ENCODE data around the gene LCE4A.
"Not testable (repeated sequence)": the region's sequence is repeated elsewhere in the genome, so short reads cannot be mapped to it uniquely, and the experiment has no call there.

Gene LCE4A

GRCh38 chr1:152667648-152668047, 40.3 kb upstream of the LCE4A start:
- Histone ChIP-seq H3K4me2 (ENCODE audit: low read length) (no peak overlapping the region), H3K79me2 (ENCODE audit: insufficient read depth, low read length) (no peaks in the 10 kb centered on the region), H3F3A (ENCODE audit: insufficient read depth, low read length) (no peaks in the 10 kb centered on the region), H3K27me3 (ENCODE audit: insufficient read depth, low read length) (no peaks in the 10 kb centered on the region), H4K20me1 (ENCODE audit: insufficient read depth, low read length) (no peaks in the 10 kb centered on the region), H3K9ac (ENCODE audit: low read length) (no peak overlapping the region), H3K9me3 (ENCODE audit: low read length) (no peaks in the 10 kb centered on the region), H3K36me3 (ENCODE audit: insufficient read depth, low read length) (no peaks in the 10 kb centered on the region), H3K4me1 (ENCODE audit: insufficient read depth, low read length, severe bottlenecking) (no peaks in the 10 kb centered on the region), H3K9me2 (ENCODE audit: low read depth, low read length) (no peaks in the 10 kb centered on the region), H3K4me3 (ENCODE audit: low read depth, low read length, poor library complexity, severe bottlenecking) (no peak overlapping the region), H2AFZ (ENCODE audit: low read length) (no peak overlapping the region), H3K27ac (ENCODE audit: low read depth, low read length, poor library complexity, severe bottlenecking) (no peak overlapping the region)
- no peak for TF ChIP-seq CTCF (IDR thresholded peaks at IDR 0.05; ENCODE audit: low read length)
- no peak for TF ChIP-seq EZH2 (IDR thresholded peaks at IDR 0.05; ENCODE audit: borderline replicate concordance, low read length)

- Histone ChIP-seq H3K27me3 (ENCODE audit: insufficient read depth, low read length) (no peaks in the 10 kb centered on the region), H4K20me1 (ENCODE audit: insufficient read depth, low read length) (no peaks in the 10 kb centered on the region), H3K4me3 (ENCODE audit: low read depth, low read length, poor library complexity, severe bottlenecking) (no peak overlapping the region), H3K36me3 (ENCODE audit: insufficient read depth, low read length) (no peaks in the 10 kb centered on the region), H3K9ac (ENCODE audit: low read length) (no peak overlapping the region), H3K9me2 (ENCODE audit: low read depth, low read length) (no peaks in the 10 kb centered on the region), H3K79me2 (ENCODE audit: insufficient read depth, low read length) (no peaks in the 10 kb centered on the region), H3F3A (ENCODE audit: insufficient read depth, low read length) (no peaks in the 10 kb centered on the region), H3K9me3 (ENCODE audit: low read length) (no peaks in the 10 kb centered on the region), H2AFZ (ENCODE audit: low read length) (no peak overlapping the region), H3K27ac (ENCODE audit: low read depth, low read length, poor library complexity, severe bottlenecking) (no peak overlapping the region), H3K4me1 (ENCODE audit: insufficient read depth, low read length, severe bottlenecking) (no peaks in the 10 kb centered on the region), H3K4me2 (ENCODE audit: low read length) (no peak overlapping the region)
- TF ChIP-seq CTCF (IDR thresholded peaks at IDR 0.05; ENCODE audit: low read length) (no peak), EZH2 (IDR thresholded peaks at IDR 0.05; ENCODE audit: borderline replicate concordance, low read length) (no peak)
Measured at GRCh38 chr1:152673016-152673415, 34.9 kb upstream of the LCE4A start.

DNA sequence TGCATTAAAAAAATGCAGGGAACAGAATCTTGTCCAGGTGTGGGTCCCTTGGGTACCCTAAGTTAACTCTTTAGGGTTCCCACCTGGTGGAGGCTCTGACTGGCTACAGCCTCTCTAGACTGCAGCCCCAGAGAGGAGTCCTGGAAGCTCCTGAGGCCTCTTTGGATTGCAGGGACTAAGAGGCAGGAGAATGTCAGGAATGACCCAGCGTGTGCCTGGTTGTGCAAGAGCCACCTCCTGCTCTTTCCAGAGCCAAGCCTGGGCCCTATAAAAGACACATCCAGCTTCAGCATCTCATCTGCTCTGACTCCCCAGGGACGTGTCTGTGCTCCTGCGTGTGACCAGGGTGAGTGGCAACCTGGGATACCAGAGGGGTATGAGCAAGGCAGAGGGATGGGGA, 33.0 kb upstream of the LCE4A start, which contains the start of gene LCE2C:
Gene LCE2C, plus strand, starts transcription at position 297 of the 400 bp plus-strand sequence. CDS start 737 bp downstream, outside the sequence.
- H3K36me3 ChIP-seq (ENCODE audit: insufficient read depth, low read length); H3K9ac ChIP-seq (ENCODE audit: low read length); H3K9me3 ChIP-seq (ENCODE audit: low read length); H3K4me3 ChIP-seq (ENCODE audit: low read depth, low read length, poor library complexity, severe bottlenecking); H3F3A ChIP-seq (ENCODE audit: insufficient read depth, low read length); H2AFZ ChIP-seq (ENCODE audit: low read length); H3K4me1 ChIP-seq (ENCODE audit: insufficient read depth, low read length, severe bottlenecking); H3K27ac ChIP-seq (ENCODE audit: low read depth, low read length, poor library complexity, severe bottlenecking); H3K79me2 ChIP-seq (ENCODE audit: insufficient read depth, low read length); H3K4me2 ChIP-seq (ENCODE audit: low read length); H3K27me3 ChIP-seq (ENCODE audit: insufficient read depth, low read length); H4K20me1 ChIP-seq (ENCODE audit: insufficient read depth, low read length); H3K9me2 ChIP-seq (ENCODE audit: low read depth, low read length): not testable (repeated sequence)

GRCh38 chr1:152679459-152679858, 28.5 kb upstream of the LCE4A start:
- no peaks in the 10 kb centered on the region for H3K36me3 ChIP-seq (ENCODE audit: insufficient read depth, low read length)
- no peak overlapping the region for H3K4me3 ChIP-seq (ENCODE audit: low read depth, low read length, poor library complexity, severe bottlenecking)
- H3K79me2 ChIP-seq (ENCODE audit: insufficient read depth, low read length) = no peaks in the 10 kb centered on the region
- H2AFZ ChIP-seq (ENCODE audit: low read length) = no peak overlapping the region
- no peaks in the 10 kb centered on the region for H4K20me1 ChIP-seq (ENCODE audit: insufficient read depth, low read length)
- H3K9me2 ChIP-seq (ENCODE audit: low read depth, low read length) = no peaks in the 10 kb centered on the region
- H3F3A ChIP-seq (ENCODE audit: insufficient read depth, low read length) = no peaks in the 10 kb centered on the region
- H3K9me3 ChIP-seq (ENCODE audit: low read length) = no peaks in the 10 kb centered on the region
- no peak overlapping the region for H3K27ac ChIP-seq (ENCODE audit: low read depth, low read length, poor library complexity, severe bottlenecking)
- no peak overlapping the region for H3K9ac ChIP-seq (ENCODE audit: low read length)
- TF ChIP-seq CTCF (IDR thresholded peaks at IDR 0.05; ENCODE audit: low read length) (no peak), EZH2 (IDR thresholded peaks at IDR 0.05; ENCODE audit: borderline replicate concordance, low read length) (no peak)
- H3K4me2 ChIP-seq (ENCODE audit: low read length) = no peak overlapping the region
- H3K4me1 ChIP-seq (ENCODE audit: insufficient read depth, low read length, severe bottlenecking) = no peaks in the 10 kb centered on the region
- no peaks in the 10 kb centered on the region for H3K27me3 ChIP-seq (ENCODE audit: insufficient read depth, low read length)

All from OCI-LY1 (cell line).